HEK293 (cell line): ENCODE results near the gene TYSND1.

ENCODE experiments used
- SP2 ChIP-seq: fragments of 450-650 bp; formaldehyde crosslinking; IDR thresholded peaks from 2 replicates; pipeline ENCODE4 v1.5.1; 2016; ENCODE audit warnings: missing biosample characterization, missing genetic modification characterization
- YY1 ChIP-seq: fragments of 450-650 bp; formaldehyde crosslinking; IDR thresholded peaks from 2 replicates; pipeline ENCODE4 v1.5.1; 2018; ENCODE audit warnings: missing biosample characterization, missing genetic modification characterization
- YY2 ChIP-seq: fragments of 450-650 bp; formaldehyde crosslinking; IDR thresholded peaks from 2 replicates; pipeline ENCODE4 v1.5.1; 2016; ENCODE audit warnings: missing biosample characterization, missing genetic modification characterization
- ZBTB1 ChIP-seq: fragments of 450-650 bp; formaldehyde crosslinking; IDR thresholded peaks from 2 replicates; pipeline ENCODE4 v1.5.1; 2016; ENCODE audit warnings: missing biosample characterization, missing genetic modification characterization
- ZNF19 ChIP-seq: fragments of 450-650 bp; formaldehyde crosslinking; IDR thresholded peaks from 2 replicates; pipeline ENCODE4; 2016; ENCODE audit warnings: missing biosample characterization, missing genetic modification characterization, low read depth
- ZNF239 ChIP-seq: fragments of 450-650 bp; formaldehyde crosslinking; IDR thresholded peaks from 2 replicates; pipeline ENCODE4 v1.5.1; 2016; ENCODE audit warnings: missing biosample characterization, missing genetic modification characterization
- ZNF24 ChIP-seq: fragments of 450-650 bp; formaldehyde crosslinking; IDR thresholded peaks from 2 replicates; pipeline ENCODE4 v1.5.1; 2016; ENCODE audit warnings: missing biosample characterization, missing genetic modification characterization
- ZNF48 ChIP-seq: fragments of 450-650 bp; formaldehyde crosslinking; IDR thresholded peaks from 2 replicates; pipeline ENCODE4 v1.5.1; 2016; ENCODE audit warnings: missing biosample characterization, missing genetic modification characterization
- ZNF558 ChIP-seq: fragments of 450-650 bp; formaldehyde crosslinking; IDR thresholded peaks from 2 replicates; pipeline ENCODE4 v1.5.1; 2016; ENCODE audit warnings: missing biosample characterization, missing genetic modification characterization
- ZNF626 ChIP-seq: fragments of 450-650 bp; sonication (Bioruptor Pico); formaldehyde crosslinking; IDR thresholded peaks from 2 replicates; pipeline ENCODE4 v1.5.1; 2018; ENCODE audit warnings: missing biosample characterization, missing genetic modification characterization, inconsistent platforms
- ZNF660 ChIP-seq: fragments of 450-650 bp; IDR thresholded peaks from 2 replicates; pipeline ENCODE4 v1.5.1; 2018; ENCODE audit warnings: missing biosample characterization, mild to moderate bottlenecking, missing genetic modification characterization
- TF ChIP-seq, protein P1 (sequence below): fragments of 450-650 bp; formaldehyde crosslinking; IDR thresholded peaks from 2 replicates; pipeline ENCODE4 v1.5.1; 2016; ENCODE audit warnings: missing biosample characterization, missing genetic modification characterization

GRCh38 chr10:70131560-70131937 is 15.0 kb downstream of the TYSND1 start:
- TF ChIP-seq, protein P1, sequence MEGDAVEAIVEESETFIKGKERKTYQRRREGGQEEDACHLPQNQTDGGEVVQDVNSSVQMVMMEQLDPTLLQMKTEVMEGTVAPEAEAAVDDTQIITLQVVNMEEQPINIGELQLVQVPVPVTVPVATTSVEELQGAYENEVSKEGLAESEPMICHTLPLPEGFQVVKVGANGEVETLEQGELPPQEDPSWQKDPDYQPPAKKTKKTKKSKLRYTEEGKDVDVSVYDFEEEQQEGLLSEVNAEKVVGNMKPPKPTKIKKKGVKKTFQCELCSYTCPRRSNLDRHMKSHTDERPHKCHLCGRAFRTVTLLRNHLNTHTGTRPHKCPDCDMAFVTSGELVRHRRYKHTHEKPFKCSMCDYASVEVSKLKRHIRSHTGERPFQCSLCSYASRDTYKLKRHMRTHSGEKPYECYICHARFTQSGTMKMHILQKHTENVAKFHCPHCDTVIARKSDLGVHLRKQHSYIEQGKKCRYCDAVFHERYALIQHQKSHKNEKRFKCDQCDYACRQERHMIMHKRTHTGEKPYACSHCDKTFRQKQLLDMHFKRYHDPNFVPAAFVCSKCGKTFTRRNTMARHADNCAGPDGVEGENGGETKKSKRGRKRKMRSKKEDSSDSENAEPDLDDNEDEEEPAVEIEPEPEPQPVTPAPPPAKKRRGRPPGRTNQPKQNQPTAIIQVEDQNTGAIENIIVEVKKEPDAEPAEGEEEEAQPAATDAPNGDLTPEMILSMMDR (tag by site-specific recombination): no peak
- TF ChIP-seq YY1 (tag by site-specific recombination) (no peak), ZNF626 (tag by site-specific recombination) (no peak), YY2 (tag by site-specific recombination) (no peak), ZNF558 (tag by site-specific recombination) (no peak), ZBTB1 (no peak), ZNF19 (tag by site-specific recombination) (no peak), ZNF24 (tag by site-specific recombination) (no peak), ZNF239 (tag by site-specific recombination) (no peak), ZNF660 (tag by site-specific recombination) (no peak), SP2 (tag by site-specific recombination) (no peak), ZNF48 (tag by site-specific recombination) (no peak)
